ENCODE data around the gene MRAS. TPM values are rescaled to one million over a fixed set of nuclear protein-coding genes. Genes with fewer than 3 reads are reported as not detected.
A peak's percentile ranks its signal among the peaks of the same experiment; 100 is the strongest.
"Not testable (repeated sequence)": the region's sequence is repeated elsewhere in the genome, so short reads cannot be mapped to it uniquely, and the experiment has no call there.

MRAS gene
- total RNA-seq, 1 donor from 2014 or later = 41.6 TPM

GRCh38 chr3:138412821-138413551 is 64.6 kb downstream of the MRAS start:
- H3K4me1 Mint-ChIP-seq (ENCODE audit: unreplicated experiment) = no peaks in the 10 kb centered on the region
- no peak overlapping the region for H3K27ac Mint-ChIP-seq
- DNase-seq (ENCODE audit: extremely low spot score, unreplicated experiment) = no peak
- no peak overlapping the region for H3K4me3 Mint-ChIP-seq
- H3K27me3 Mint-ChIP-seq = peaks cover 9% of the 10 kb centered on the region
- TF ChIP-seq, protein P1, sequence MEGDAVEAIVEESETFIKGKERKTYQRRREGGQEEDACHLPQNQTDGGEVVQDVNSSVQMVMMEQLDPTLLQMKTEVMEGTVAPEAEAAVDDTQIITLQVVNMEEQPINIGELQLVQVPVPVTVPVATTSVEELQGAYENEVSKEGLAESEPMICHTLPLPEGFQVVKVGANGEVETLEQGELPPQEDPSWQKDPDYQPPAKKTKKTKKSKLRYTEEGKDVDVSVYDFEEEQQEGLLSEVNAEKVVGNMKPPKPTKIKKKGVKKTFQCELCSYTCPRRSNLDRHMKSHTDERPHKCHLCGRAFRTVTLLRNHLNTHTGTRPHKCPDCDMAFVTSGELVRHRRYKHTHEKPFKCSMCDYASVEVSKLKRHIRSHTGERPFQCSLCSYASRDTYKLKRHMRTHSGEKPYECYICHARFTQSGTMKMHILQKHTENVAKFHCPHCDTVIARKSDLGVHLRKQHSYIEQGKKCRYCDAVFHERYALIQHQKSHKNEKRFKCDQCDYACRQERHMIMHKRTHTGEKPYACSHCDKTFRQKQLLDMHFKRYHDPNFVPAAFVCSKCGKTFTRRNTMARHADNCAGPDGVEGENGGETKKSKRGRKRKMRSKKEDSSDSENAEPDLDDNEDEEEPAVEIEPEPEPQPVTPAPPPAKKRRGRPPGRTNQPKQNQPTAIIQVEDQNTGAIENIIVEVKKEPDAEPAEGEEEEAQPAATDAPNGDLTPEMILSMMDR (conservative IDR thresholded peaks at IDR 0.05) = no peak
- no peaks in the 10 kb centered on the region for H3K36me3 Mint-ChIP-seq
- H3K9me3 Mint-ChIP-seq = no peaks in the 10 kb centered on the region

GRCh38 chr3:138416236-138416635 is 67.9 kb downstream of the MRAS start:
- H3K27me3 Mint-ChIP-seq; H3K4me1 Mint-ChIP-seq (ENCODE audit: unreplicated experiment); H3K9me3 Mint-ChIP-seq; H3K4me3 Mint-ChIP-seq; H3K36me3 Mint-ChIP-seq; DNase-seq (ENCODE audit: extremely low spot score, unreplicated experiment); H3K27ac Mint-ChIP-seq: not testable (repeated sequence)

DNA sequence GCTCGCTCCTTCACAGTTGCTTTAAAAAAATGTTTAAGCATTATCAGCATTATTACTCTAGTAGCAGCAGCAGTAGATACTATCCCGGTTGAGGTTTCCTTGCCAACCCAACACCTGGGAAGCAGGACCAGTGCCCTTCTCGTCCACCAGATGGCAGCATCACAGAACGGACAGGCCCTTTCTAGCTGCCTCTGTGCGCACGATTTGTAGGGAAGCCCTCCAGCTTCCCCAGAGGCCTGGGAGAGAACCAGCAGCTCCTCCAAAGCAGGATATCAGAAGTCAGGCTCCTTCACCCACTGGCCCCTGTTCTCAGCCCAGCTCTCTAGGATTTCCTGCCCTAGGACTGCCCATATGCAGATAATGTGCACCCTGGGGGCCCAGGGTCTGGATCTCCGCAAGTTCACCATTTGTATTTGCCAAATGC is 69.2 kb downstream of the MRAS start:
- no peak overlapping the region for H3K4me3 Mint-ChIP-seq
- no peak overlapping the region for H3K27ac Mint-ChIP-seq
- DNase-seq (ENCODE audit: extremely low spot score, unreplicated experiment) = peak; percentile 80
- H3K27me3 Mint-ChIP-seq = peaks cover 9% of the 10 kb centered on the region
- TF ChIP-seq, protein P1 (conservative IDR thresholded peaks at IDR 0.05) = peak; percentile 96
- no peaks in the 10 kb centered on the region for H3K36me3 Mint-ChIP-seq
- H3K9me3 Mint-ChIP-seq = no peaks in the 10 kb centered on the region
- H3K4me1 Mint-ChIP-seq (ENCODE audit: unreplicated experiment) = no peaks in the 10 kb centered on the region

DNA sequence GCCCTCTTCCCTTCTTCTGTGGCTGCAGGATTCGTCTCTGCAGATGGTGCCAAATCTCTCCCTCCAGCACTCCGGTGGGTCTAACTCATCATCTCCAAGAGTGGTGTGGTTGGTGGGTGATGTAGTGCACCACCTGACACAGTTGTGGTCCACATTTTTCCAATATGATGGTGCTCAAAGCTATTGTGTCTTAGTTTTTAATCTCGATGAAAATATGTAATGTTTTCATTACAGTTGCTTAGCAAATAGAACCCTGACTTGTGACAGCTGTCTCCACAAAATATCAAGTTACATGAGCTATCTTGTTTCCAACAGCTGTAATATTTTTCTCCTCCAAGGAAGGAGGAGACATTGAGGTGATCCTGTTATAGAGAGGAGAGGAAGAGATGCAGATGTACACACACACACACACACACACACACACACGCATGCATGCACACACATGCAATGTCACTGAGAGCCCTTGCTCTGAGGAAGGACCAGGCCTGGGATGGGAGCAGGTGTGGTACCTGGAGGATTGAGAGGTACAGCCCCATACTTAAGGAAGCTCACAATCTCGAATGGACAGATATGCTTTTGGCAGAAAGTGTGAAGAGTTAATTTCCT is 70.3 kb downstream of the MRAS start:
- TF ChIP-seq, protein P1 (conservative IDR thresholded peaks at IDR 0.05) = no peak

GRCh38 chr3:138423316-138423715 is 74.9 kb downstream of the MRAS start:
- Mint-ChIP-seq H3K4me3 (no peak overlapping the region), H3K36me3 (no peaks in the 10 kb centered on the region), H3K4me1 (ENCODE audit: unreplicated experiment) (no peaks in the 10 kb centered on the region), H3K9me3 (no peaks in the 10 kb centered on the region), H3K27me3 (no peaks in the 10 kb centered on the region), H3K27ac (no peak overlapping the region)
- TF ChIP-seq, protein P1 (conservative IDR thresholded peaks at IDR 0.05) = no peak
- DNase-seq (ENCODE audit: extremely low spot score, unreplicated experiment) = no peak

More for the DNA sequence above, 70.3 kb downstream of the MRAS start:
- H3K9me3 Mint-ChIP-seq = no peaks in the 10 kb centered on the region
- no peak overlapping the region for H3K4me3 Mint-ChIP-seq
- no peak overlapping the region for H3K27ac Mint-ChIP-seq
- no peaks in the 10 kb centered on the region for H3K36me3 Mint-ChIP-seq
- peaks cover 9% of the 10 kb centered on the region for H3K27me3 Mint-ChIP-seq
- DNase-seq (ENCODE audit: extremely low spot score, unreplicated experiment) = no peak
- no peaks in the 10 kb centered on the region for H3K4me1 Mint-ChIP-seq (ENCODE audit: unreplicated experiment)

DNA sequence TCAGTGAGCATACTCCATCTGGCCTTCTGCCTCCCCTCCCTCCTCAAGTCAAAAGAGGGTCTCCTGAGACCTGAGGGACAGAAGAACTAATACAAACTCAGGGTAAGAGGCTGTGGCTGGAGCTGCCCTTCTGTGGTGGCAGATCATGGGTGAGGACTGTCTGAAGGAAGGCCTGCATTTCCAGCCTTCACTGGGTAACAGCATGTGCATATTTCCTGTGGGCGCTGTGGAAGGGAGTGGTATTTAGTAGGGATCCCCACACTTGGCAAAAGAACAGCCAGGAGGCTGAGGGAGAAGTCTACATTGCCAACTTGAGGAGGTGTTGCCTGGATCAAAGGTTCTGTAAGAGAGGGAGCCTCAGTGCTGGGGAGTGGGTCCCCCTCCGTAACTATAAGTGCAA is 75.9 kb downstream of the MRAS start:
- TF ChIP-seq, protein P1 (conservative IDR thresholded peaks at IDR 0.05) = no peak
- no peak for DNase-seq (ENCODE audit: extremely low spot score, unreplicated experiment)
- Mint-ChIP-seq H3K9me3 (no peaks in the 10 kb centered on the region), H3K4me1 (ENCODE audit: unreplicated experiment) (no peaks in the 10 kb centered on the region), H3K27ac (no peak overlapping the region), H3K4me3 (no peak overlapping the region), H3K27me3 (peaks cover 4% of the 10 kb centered on the region), H3K36me3 (no peaks in the 10 kb centered on the region)

Measured in type B pancreatic cell (in vitro differentiated cells).